H1 (cell line): ENCODE data around the gene CALHM5.

Experiments used
- ASH2L ChIP-seq: fragments of 200-600, 300-600 bp; sonication (generic); IDR thresholded peaks from one replicate; pipeline ENCODE4 v1.7.1; 2017; ENCODE audit warnings: low read length
- EZH2 ChIP-seq: fragments of 200-600 bp; sonication (generic); IDR thresholded peaks from 2 replicates; pipeline ENCODE4 v1.7.1; 2012; ENCODE audit warnings: low read depth, mild to moderate bottlenecking, moderate library complexity, low read length, inconsistent platforms; ENCODE audit not compliant: severe bottlenecking
- GTF2F1 ChIP-seq: IDR thresholded peaks from 2 replicates; pipeline ENCODE4 v1.6.1; 2012; ENCODE audit warnings: low read depth, low read length, improper control_type of control experiment, borderline replicate concordance
- PHF8 ChIP-seq: fragments of 200-600 bp; sonication (generic); conservative IDR thresholded peaks from 2 replicates; pipeline ENCODE4 v1.7.1; 2012; ENCODE audit warnings: low read depth, mild to moderate bottlenecking, inconsistent platforms, low read length, moderate library complexity
- POLR2A ChIP-seq, 2 experiments: IDR thresholded peaks; 1 replicate in 1 of 2; 2 replicates in 1 of 2; pipeline ENCODE4 v1.6.1; 2011; ENCODE audit warnings: low read depth in 2 of 2, low read length in 2 of 2, mild to moderate bottlenecking in 2 of 2; ENCODE audit errors: control extremely low read depth in 1 of 2
- POLR2AphosphoS5 ChIP-seq: IDR thresholded peaks from 2 replicates; pipeline ENCODE4 v1.6.1; 2011; ENCODE audit warnings: low read depth, low read length
- RFX5 ChIP-seq: IDR thresholded peaks from 2 replicates; pipeline ENCODE4 v1.6.1; 2011; ENCODE audit warnings: low read depth, low read length, improper control_type of control experiment, borderline replicate concordance
- SUZ12 ChIP-seq: fragments of 200-600 bp; sonication (generic); IDR thresholded peaks from 2 replicates; pipeline ENCODE4 v1.6.1; 2012; ENCODE audit warnings: mild to moderate bottlenecking, inconsistent platforms, low read length, moderate library complexity, mixed read lengths
- TBP ChIP-seq: IDR thresholded peaks from 2 replicates; pipeline ENCODE4 v1.6.1; 2011; ENCODE audit warnings: low read depth, low read length, improper control_type of control experiment
- TF ChIP-seq, protein P1 (sequence below), 3 experiments: IDR thresholded peaks; 1 replicate in 2 of 3; 2 replicates in 1 of 3; pipeline versions ENCODE4 v1.5.1 to v1.6.1; 2011; ENCODE audit warnings: low read length in 3 of 3, mild to moderate bottlenecking in 3 of 3, inconsistent platforms in 2 of 3, low read depth in 1 of 3, moderate library complexity in 1 of 3; ENCODE audit not compliant: insufficient read depth in 1 of 3; ENCODE audit errors: control extremely low read depth in 1 of 3
- TF ChIP-seq, protein P2 (sequence below): IDR thresholded peaks from 2 replicates; pipeline ENCODE4 v1.6.1; 2011; ENCODE audit warnings: low read length, improper control_type of control experiment

DNA sequence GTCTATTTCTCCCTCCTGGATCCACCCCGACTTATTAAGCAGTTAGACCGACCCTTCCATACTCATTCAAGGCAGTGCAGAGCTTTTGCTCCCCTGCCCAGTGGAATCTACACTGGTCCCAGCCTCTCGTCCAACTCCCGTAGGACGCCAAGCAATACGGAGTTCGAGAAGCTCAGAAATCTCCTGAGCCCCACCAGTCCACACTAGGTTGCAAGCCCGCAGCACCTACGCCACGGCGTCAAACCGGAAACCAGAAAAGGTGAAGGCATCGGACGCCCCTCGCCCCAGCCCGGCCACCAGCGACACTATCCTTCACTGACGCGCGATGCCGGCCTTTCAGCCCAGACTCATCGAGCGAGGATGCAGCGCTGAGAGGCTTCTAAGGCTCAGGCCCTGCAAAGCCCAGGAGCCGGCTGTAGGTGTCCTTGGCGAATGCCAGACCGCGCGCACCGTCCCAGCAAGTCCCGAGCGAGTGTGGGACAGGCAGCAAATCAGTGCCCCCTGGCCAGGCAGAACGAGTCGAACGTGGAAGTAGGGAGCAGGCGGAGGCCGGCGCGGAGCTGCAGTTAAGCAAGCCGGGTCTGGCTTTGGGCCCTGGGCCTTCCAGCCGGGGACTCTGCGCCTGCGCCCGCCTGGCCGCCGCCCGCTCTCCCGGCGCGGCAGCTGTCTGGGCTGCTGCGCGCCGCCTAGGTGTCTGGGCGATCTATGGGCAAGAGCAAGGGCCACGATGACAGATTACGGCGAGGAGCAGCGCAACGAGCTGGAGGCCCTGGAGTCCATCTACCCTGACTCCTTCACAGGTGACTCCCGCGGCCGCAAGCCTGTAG, 59.6 kb downstream of the CALHM5 start, which contains the start of gene RWDD1:
- TF ChIP-seq, protein P1, sequence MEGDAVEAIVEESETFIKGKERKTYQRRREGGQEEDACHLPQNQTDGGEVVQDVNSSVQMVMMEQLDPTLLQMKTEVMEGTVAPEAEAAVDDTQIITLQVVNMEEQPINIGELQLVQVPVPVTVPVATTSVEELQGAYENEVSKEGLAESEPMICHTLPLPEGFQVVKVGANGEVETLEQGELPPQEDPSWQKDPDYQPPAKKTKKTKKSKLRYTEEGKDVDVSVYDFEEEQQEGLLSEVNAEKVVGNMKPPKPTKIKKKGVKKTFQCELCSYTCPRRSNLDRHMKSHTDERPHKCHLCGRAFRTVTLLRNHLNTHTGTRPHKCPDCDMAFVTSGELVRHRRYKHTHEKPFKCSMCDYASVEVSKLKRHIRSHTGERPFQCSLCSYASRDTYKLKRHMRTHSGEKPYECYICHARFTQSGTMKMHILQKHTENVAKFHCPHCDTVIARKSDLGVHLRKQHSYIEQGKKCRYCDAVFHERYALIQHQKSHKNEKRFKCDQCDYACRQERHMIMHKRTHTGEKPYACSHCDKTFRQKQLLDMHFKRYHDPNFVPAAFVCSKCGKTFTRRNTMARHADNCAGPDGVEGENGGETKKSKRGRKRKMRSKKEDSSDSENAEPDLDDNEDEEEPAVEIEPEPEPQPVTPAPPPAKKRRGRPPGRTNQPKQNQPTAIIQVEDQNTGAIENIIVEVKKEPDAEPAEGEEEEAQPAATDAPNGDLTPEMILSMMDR (IDR thresholded peaks at IDR 0.05; ENCODE audit: control extremely low read depth in 1 of 3, insufficient read depth in 1 of 3, low read depth in 1 of 3, low read length in 3 of 3): peak in 1 of 3 experiments; percentile 6; a peak in 1 of 4 replicates
- TF ChIP-seq PHF8: peak; percentile 79
- TF ChIP-seq ASH2L: peak; percentile 96
- peak; percentile 90 for TF ChIP-seq POLR2AphosphoS5
- peak; percentile 69 to 75; a peak in 2 of 3 replicates for TF ChIP-seq POLR2A (IDR thresholded peaks at IDR 0.05; ENCODE audit: control extremely low read depth in 1 of 2, low read depth in 2 of 2, low read length in 2 of 2)
- TF ChIP-seq SUZ12: no peak
- TF ChIP-seq, protein P2, sequence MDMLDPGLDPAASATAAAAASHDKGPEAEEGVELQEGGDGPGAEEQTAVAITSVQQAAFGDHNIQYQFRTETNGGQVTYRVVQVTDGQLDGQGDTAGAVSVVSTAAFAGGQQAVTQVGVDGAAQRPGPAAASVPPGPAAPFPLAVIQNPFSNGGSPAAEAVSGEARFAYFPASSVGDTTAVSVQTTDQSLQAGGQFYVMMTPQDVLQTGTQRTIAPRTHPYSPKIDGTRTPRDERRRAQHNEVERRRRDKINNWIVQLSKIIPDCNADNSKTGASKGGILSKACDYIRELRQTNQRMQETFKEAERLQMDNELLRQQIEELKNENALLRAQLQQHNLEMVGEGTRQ: no peak
- no peak for TF ChIP-seq EZH2
- no peak for TF ChIP-seq GTF2F1
- peak; percentile 86 for TF ChIP-seq TBP
- no peak for TF ChIP-seq RFX5
